ENCODE data around the gene TUSC2. TPM values are rescaled to one million over a fixed set of nuclear protein-coding genes. Genes with fewer than 3 reads are reported as not detected.

Gene TUSC2
- total RNA-seq, 1 experiment from 2014 or later = 30.6 TPM

Other genes with a start within 250 kb of the TUSC2 start
- gene RBM5, start 239.3 kb downstream of the TUSC2 start, total RNA-seq (2014; rRNA removed; shearing (Covaris generic)) = 53.7 and 79.1 TPM in 2 replicates
- gene SEMA3F, start 172.9 kb downstream of the TUSC2 start, total RNA-seq (2014; rRNA removed; shearing (Covaris generic)) = 3.5 and 11.1 TPM in 2 replicates
- gene GNAT1, start 136.6 kb downstream of the TUSC2 start, total RNA-seq (2014; rRNA removed; shearing (Covaris generic)) = not detected in 2 replicates
- 0.74 TPM in 1 of 2 replicates, not detected in the other for gene SLC38A3, start 123.0 kb downstream of the TUSC2 start, total RNA-seq (2014; rRNA removed; shearing (Covaris generic))
- 247 and 283 TPM in 2 replicates for gene GNAI2, start 92.0 kb downstream of the TUSC2 start, total RNA-seq (2014; rRNA removed; shearing (Covaris generic))
- gene SEMA3B, start 59.1 kb downstream of the TUSC2 start, total RNA-seq (2014; rRNA removed; shearing (Covaris generic)) = 22.9 and 26.3 TPM in 2 replicates
- not detected in 2 replicates for gene LSMEM2, start 49.1 kb downstream of the TUSC2 start, total RNA-seq (2014; rRNA removed; shearing (Covaris generic))
- gene IFRD2, start 35.8 kb downstream of the TUSC2 start, total RNA-seq (2014; rRNA removed; shearing (Covaris generic)) = 120 and 129 TPM in 2 replicates
- gene HYAL3, start 28.8 kb downstream of the TUSC2 start, total RNA-seq (2014; rRNA removed; shearing (Covaris generic)) = 7.5 and 9.7 TPM in 2 replicates
- gene NAA80, start 28.8 kb downstream of the TUSC2 start, total RNA-seq (2014; rRNA removed; shearing (Covaris generic)) = 8.5 and 13.1 TPM in 2 replicates
- 0.72 and 2.3 TPM in 2 replicates for gene HYAL1, start 24.6 kb downstream of the TUSC2 start, total RNA-seq (2014; rRNA removed; shearing (Covaris generic))
- 113 TPM in 2 replicates for gene HYAL2, start 5.5 kb downstream of the TUSC2 start, total RNA-seq (2014; rRNA removed; shearing (Covaris generic))
- 12.9 and 16.9 TPM in 2 replicates for gene RASSF1, start 12.6 kb upstream of the TUSC2 start, total RNA-seq (2014; rRNA removed; shearing (Covaris generic))
- gene ZMYND10, start 17.5 kb upstream of the TUSC2 start, total RNA-seq (2014; rRNA removed; shearing (Covaris generic)) = 0.09 and 0.62 TPM in 2 replicates
- gene NPRL2, start 22.6 kb upstream of the TUSC2 start, total RNA-seq (2014; rRNA removed; shearing (Covaris generic)) = 23.1 and 24.8 TPM in 2 replicates
- 46.9 and 53.7 TPM in 2 replicates for gene CYB561D2, start 22.6 kb upstream of the TUSC2 start, total RNA-seq (2014; rRNA removed; shearing (Covaris generic))
- gene TMEM115, start 31.3 kb upstream of the TUSC2 start, total RNA-seq (2014; rRNA removed; shearing (Covaris generic)) = 57.3 and 58.9 TPM in 2 replicates
- gene CACNA2D2, start 175.4 kb upstream of the TUSC2 start, total RNA-seq (2014; rRNA removed; shearing (Covaris generic)) = 0.22 and 0.26 TPM in 2 replicates
- gene C3orf18, start 239.5 kb upstream of the TUSC2 start, total RNA-seq (2014; rRNA removed; shearing (Covaris generic)) = 0.43 TPM in 1 of 2 replicates, not detected in the other
- gene HEMK1, start 241.3 kb upstream of the TUSC2 start, total RNA-seq (2014; rRNA removed; shearing (Covaris generic)) = 15.3 and 18.1 TPM in 2 replicates

Measured in A172 (cell line).